ENCODE results near the gene FGF5.

FGF5 gene

GRCh38 chr4:80263541-80264351 lies 2.7 kb upstream of the FGF5 start:
- Histone ChIP-seq H3K27ac (no peak overlapping the region), H3K9ac (no peak overlapping the region), H3K27me3 (ENCODE audit: control insufficient read depth, insufficient read depth, low read length) (no peaks in the 10 kb centered on the region), H3K4me3 (ENCODE audit: low read depth, low read length) (no peak overlapping the region), H3K4me1 (no peaks in the 10 kb centered on the region), H3K79me2 (no peaks in the 10 kb centered on the region), H3K4me2 (ENCODE audit: low read length) (no peak overlapping the region), H2AFZ (no peak overlapping the region), H3K36me3 (ENCODE audit: control insufficient read depth, insufficient read depth, low read length) (no peaks in the 10 kb centered on the region), H3K9me3 (ENCODE audit: control insufficient read depth, low read length) (no peaks in the 10 kb centered on the region)
- no peak for TF ChIP-seq CTCF (IDR thresholded peaks at IDR 0.05)

- no peaks in the 10 kb centered on the region for H3K4me1 ChIP-seq
- H3K9me3 ChIP-seq (ENCODE audit: control insufficient read depth, low read length): no peaks in the 10 kb centered on the region
- no peak overlapping the region for H2AFZ ChIP-seq
- no peak overlapping the region for H3K9ac ChIP-seq
- H3K4me3 ChIP-seq (ENCODE audit: low read depth, low read length): no peak overlapping the region
- TF ChIP-seq CTCF (IDR thresholded peaks at IDR 0.05): no peak
- no peak overlapping the region for H3K27ac ChIP-seq
- no peaks in the 10 kb centered on the region for H3K27me3 ChIP-seq (ENCODE audit: control insufficient read depth, insufficient read depth, low read length)
- H3K4me2 ChIP-seq (ENCODE audit: low read length): no peak overlapping the region
- no peaks in the 10 kb centered on the region for H3K79me2 ChIP-seq
- H3K36me3 ChIP-seq (ENCODE audit: control insufficient read depth, insufficient read depth, low read length): no peaks in the 10 kb centered on the region
Observed at GRCh38 chr4:80264352-80264647, 2.2 kb upstream of the FGF5 start.

- Histone ChIP-seq H3K4me3 (ENCODE audit: low read depth, low read length) (no peak overlapping the region), H3K79me2 (no peaks in the 10 kb centered on the region), H3K27ac (no peak overlapping the region), H3K4me1 (no peaks in the 10 kb centered on the region), H3K9ac (no peak overlapping the region), H3K4me2 (ENCODE audit: low read length) (no peak overlapping the region), H3K36me3 (ENCODE audit: control insufficient read depth, insufficient read depth, low read length) (no peaks in the 10 kb centered on the region), H3K9me3 (ENCODE audit: control insufficient read depth, low read length) (no peaks in the 10 kb centered on the region), H3K27me3 (ENCODE audit: control insufficient read depth, insufficient read depth, low read length) (no peaks in the 10 kb centered on the region), H2AFZ (no peak overlapping the region)
- no peak for TF ChIP-seq CTCF (IDR thresholded peaks at IDR 0.05)
Observed at GRCh38 chr4:80264825-80265224, 1.6 kb upstream of the FGF5 start.

- Histone ChIP-seq H3K27me3 (ENCODE audit: control insufficient read depth, insufficient read depth, low read length) (no peaks in the 10 kb centered on the region), H3K4me3 (ENCODE audit: low read depth, low read length) (no peak overlapping the region), H3K9me3 (ENCODE audit: control insufficient read depth, low read length) (no peaks in the 10 kb centered on the region), H3K9ac (no peak overlapping the region), H3K79me2 (no peaks in the 10 kb centered on the region), H3K27ac (no peak overlapping the region), H3K36me3 (ENCODE audit: control insufficient read depth, insufficient read depth, low read length) (no peaks in the 10 kb centered on the region), H3K4me2 (ENCODE audit: low read length) (peak overlapping the region; percentile 53), H3K4me1 (no peaks in the 10 kb centered on the region), H2AFZ (no peak overlapping the region)
- no peak for TF ChIP-seq CTCF (IDR thresholded peaks at IDR 0.05)
Observed at GRCh38 chr4:80265571-80266252, 752 bp upstream of the FGF5 start.
